ENCODE measurements around the gene FXYD6.

FXYD6 gene

DNA sequence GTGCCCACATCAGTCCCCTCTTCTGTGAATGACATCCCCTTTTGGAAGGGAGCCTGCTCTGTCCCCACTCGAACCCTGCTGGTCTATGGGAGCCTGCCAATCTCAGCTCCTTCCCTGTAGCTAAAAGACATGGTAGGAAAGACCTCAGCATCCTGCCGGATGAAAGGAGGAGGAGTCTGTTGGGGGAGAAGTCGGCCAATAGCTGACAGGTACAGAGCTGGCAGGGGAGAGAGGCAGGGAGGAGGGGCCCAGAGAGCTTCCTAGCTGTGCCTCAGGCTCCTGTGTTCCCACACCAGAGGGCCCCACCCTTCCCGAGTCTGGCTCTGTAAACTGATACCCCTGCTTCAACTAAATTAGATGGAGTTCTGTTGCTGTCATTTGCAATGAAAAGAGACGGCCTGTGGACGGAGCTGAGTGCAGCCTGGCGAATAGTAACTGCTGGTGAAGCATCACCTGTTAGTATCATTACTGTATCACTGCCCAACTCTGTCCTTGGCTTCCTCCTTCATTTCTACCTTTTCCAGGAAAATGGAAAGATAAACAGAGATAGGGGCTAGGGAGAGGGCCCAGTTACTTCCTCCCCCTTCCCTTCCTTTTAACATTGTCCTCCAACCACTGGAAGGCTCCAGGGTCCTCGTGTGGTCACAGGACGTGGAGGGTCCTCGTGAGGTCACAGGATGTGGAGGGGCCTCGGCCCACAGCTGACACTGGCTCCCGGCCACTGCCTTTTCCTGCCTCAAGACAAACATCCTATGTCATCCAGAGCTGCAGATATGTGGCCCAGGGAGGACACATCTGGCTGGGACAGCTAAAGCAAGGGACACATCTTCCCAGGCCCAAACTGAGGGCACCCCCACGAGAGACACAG is 15.1 kb downstream of the FXYD6 start:
- H3K9me3 ChIP-seq (ENCODE audit: control insufficient read depth, insufficient read depth, low read length), result no peaks in the 10 kb centered on the region
- H3K36me3 ChIP-seq (ENCODE audit: insufficient read depth, low read length), result no peaks in the 10 kb centered on the region
- no peak overlapping the region for H3K9ac ChIP-seq (ENCODE audit: low read depth, low read length)
- H3K4me1 ChIP-seq (ENCODE audit: insufficient read depth, low read length), result peaks cover 9% of the 10 kb centered on the region; the same call in 1 of the 2 replicates

DNA sequence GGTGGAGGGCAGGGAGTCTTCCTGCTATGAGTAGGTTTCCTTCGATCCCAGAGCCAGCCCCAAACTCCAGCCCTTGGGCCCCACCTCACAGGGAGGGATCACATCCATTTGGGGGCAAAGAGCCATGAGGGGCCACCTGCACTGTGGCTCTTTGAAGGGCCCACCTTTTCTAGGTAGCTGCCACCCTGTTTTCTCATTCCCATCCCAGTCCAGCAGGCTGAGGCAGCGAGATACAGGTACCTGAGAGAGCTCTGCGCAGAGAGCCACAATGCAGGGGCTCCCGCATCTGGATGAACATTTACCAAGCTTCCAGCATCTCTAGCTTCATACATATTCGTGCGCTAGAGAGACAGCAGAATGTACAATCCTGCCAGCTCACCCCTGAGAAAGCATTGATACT is 16.3 kb downstream of the FXYD6 start:
- peaks cover 15% of the 10 kb centered on the region; the same call in 1 of the 2 replicates for H3K4me1 ChIP-seq (ENCODE audit: insufficient read depth, low read length)
- no peaks in the 10 kb centered on the region for H3K9me3 ChIP-seq (ENCODE audit: control insufficient read depth, insufficient read depth, low read length)
- no peaks in the 10 kb centered on the region for H3K36me3 ChIP-seq (ENCODE audit: insufficient read depth, low read length)
- no peak overlapping the region for H3K9ac ChIP-seq (ENCODE audit: low read depth, low read length)

GRCh38 chr11:117859488-117860112 is 16.9 kb downstream of the FXYD6 start:
- Histone ChIP-seq H3K9ac (ENCODE audit: low read depth, low read length) (no peak overlapping the region), H3K9me3 (ENCODE audit: control insufficient read depth, insufficient read depth, low read length) (no peaks in the 10 kb centered on the region), H3K4me1 (ENCODE audit: insufficient read depth, low read length) (peaks cover 15% of the 10 kb centered on the region; the same call in 1 of the 2 replicates), H3K36me3 (ENCODE audit: insufficient read depth, low read length) (no peaks in the 10 kb centered on the region)

GRCh38 chr11:117859061-117859460 is 17.4 kb downstream of the FXYD6 start:
- no peaks in the 10 kb centered on the region for H3K36me3 ChIP-seq (ENCODE audit: insufficient read depth, low read length)
- H3K9ac ChIP-seq (ENCODE audit: low read depth, low read length), result no peak overlapping the region
- H3K4me1 ChIP-seq (ENCODE audit: insufficient read depth, low read length), result peaks cover 15% of the 10 kb centered on the region; the same call in 1 of the 2 replicates
- H3K9me3 ChIP-seq (ENCODE audit: control insufficient read depth, insufficient read depth, low read length), result no peaks in the 10 kb centered on the region

GRCh38 chr11:117857734-117858414 is 18.6 kb downstream of the FXYD6 start:
- Histone ChIP-seq H3K4me1 (ENCODE audit: insufficient read depth, low read length) (peaks cover 15% of the 10 kb centered on the region; the same call in 1 of the 2 replicates), H3K36me3 (ENCODE audit: insufficient read depth, low read length) (no peaks in the 10 kb centered on the region), H3K9me3 (ENCODE audit: control insufficient read depth, insufficient read depth, low read length) (no peaks in the 10 kb centered on the region), H3K9ac (ENCODE audit: low read depth, low read length) (no peak overlapping the region)

GRCh38 chr11:117855912-117856651 is 20.4 kb downstream of the FXYD6 start:
- no peak overlapping the region for H3K9ac ChIP-seq (ENCODE audit: low read depth, low read length)
- H3K4me1 ChIP-seq (ENCODE audit: insufficient read depth, low read length), result peaks cover 11% of the 10 kb centered on the region
- H3K9me3 ChIP-seq (ENCODE audit: control insufficient read depth, insufficient read depth, low read length), result 0 out of 2 replicates have a peak, but pooled peaks cover 3% of the 10 kb centered on the region
- H3K36me3 ChIP-seq (ENCODE audit: insufficient read depth, low read length), result no peaks in the 10 kb centered on the region

DNA sequence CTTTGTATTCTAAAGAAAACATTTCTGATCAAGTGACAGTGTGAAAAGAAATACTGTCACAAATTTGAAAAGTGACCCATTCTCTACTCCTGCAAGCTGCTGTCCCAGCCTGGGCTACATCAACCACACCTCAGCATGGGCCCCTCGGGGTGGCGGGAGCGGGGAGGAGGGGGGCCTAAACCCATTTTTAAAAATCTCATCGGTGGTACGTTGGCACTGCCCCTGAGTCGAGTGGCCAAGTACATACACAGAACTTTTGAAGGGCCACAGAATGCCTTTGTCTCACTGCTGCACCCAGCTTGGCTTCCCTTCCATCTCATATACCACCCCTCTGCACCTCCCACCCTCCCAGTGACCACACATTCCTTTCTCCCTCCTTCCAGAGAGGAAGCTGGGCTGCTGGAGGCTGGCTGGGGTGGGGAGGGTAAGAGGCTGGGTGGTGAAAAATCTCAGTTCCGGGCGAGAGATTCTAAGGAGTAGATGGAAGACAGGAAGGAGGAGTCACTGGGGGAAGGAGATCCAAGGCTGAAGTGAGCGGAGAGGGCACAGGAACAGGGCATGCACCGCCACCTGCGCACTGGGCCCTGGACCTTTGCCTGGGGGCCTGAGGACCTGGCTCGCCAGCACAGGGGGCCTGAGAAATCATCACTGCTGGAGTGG is 21.1 kb downstream of the FXYD6 start:
- 0 out of 2 replicates have a peak, but pooled peaks cover 3% of the 10 kb centered on the region for H3K9me3 ChIP-seq (ENCODE audit: control insufficient read depth, insufficient read depth, low read length)
- H3K36me3 ChIP-seq (ENCODE audit: insufficient read depth, low read length), result no peaks in the 10 kb centered on the region
- H3K4me1 ChIP-seq (ENCODE audit: insufficient read depth, low read length), result peaks cover 12% of the 10 kb centered on the region
- H3K9ac ChIP-seq (ENCODE audit: low read depth, low read length), result no peak overlapping the region

DNA sequence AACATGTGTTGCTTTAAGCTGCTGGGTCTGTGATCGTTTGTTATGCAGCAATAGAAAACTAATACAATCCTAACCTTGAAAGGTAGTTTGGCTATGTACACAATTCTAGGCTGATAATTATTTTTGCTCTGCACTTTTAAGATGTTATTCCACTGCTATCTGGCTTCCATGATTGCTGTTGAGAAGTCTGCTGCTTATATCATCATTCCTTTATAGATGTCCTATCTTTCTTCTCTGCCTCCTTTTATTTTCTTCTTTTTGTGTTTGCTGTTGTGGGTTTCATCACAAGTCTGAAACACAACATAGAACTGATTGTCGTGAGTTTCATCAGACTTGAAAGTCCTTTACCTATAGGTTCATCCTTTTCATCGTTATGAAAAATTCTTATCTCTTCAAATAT is 24.1 kb downstream of the FXYD6 start:
- no peaks in the 10 kb centered on the region for H3K36me3 ChIP-seq (ENCODE audit: insufficient read depth, low read length)
- no peak overlapping the region for H3K9ac ChIP-seq (ENCODE audit: low read depth, low read length)
- H3K4me1 ChIP-seq (ENCODE audit: insufficient read depth, low read length), result peaks cover 12% of the 10 kb centered on the region
- 0 out of 2 replicates have a peak, but pooled peaks cover 3% of the 10 kb centered on the region for H3K9me3 ChIP-seq (ENCODE audit: control insufficient read depth, insufficient read depth, low read length)

GRCh38 chr11:117851852-117852251 is 24.6 kb downstream of the FXYD6 start:
- H3K4me1 ChIP-seq (ENCODE audit: insufficient read depth, low read length), result peaks cover 12% of the 10 kb centered on the region
- no peak overlapping the region for H3K9ac ChIP-seq (ENCODE audit: low read depth, low read length)
- H3K9me3 ChIP-seq (ENCODE audit: control insufficient read depth, insufficient read depth, low read length), result 0 out of 2 replicates have a peak, but pooled peaks cover 3% of the 10 kb centered on the region
- H3K36me3 ChIP-seq (ENCODE audit: insufficient read depth, low read length), result no peaks in the 10 kb centered on the region

- Histone ChIP-seq H3K9ac (ENCODE audit: low read depth, low read length) (no peak overlapping the region), H3K9me3 (ENCODE audit: control insufficient read depth, insufficient read depth, low read length) (0 out of 2 replicates have a peak, but pooled peaks cover 3% of the 10 kb centered on the region), H3K36me3 (ENCODE audit: insufficient read depth, low read length) (no peaks in the 10 kb centered on the region), H3K4me1 (ENCODE audit: insufficient read depth, low read length) (peaks cover 12% of the 10 kb centered on the region)
These were observed 25.4 kb downstream of the FXYD6 start for GRCh38 chr11:117851106-117851505.

GRCh38 chr11:117849781-117850414 is 26.6 kb downstream of the FXYD6 start:
- Histone ChIP-seq H3K9me3 (ENCODE audit: control insufficient read depth, insufficient read depth, low read length) (0 out of 2 replicates have a peak, but pooled peaks cover 3% of the 10 kb centered on the region), H3K4me1 (ENCODE audit: insufficient read depth, low read length) (peaks cover 6% of the 10 kb centered on the region; the same call in 1 of the 2 replicates), H3K9ac (ENCODE audit: low read depth, low read length) (no peak overlapping the region), H3K36me3 (ENCODE audit: insufficient read depth, low read length) (no peaks in the 10 kb centered on the region)

DNA sequence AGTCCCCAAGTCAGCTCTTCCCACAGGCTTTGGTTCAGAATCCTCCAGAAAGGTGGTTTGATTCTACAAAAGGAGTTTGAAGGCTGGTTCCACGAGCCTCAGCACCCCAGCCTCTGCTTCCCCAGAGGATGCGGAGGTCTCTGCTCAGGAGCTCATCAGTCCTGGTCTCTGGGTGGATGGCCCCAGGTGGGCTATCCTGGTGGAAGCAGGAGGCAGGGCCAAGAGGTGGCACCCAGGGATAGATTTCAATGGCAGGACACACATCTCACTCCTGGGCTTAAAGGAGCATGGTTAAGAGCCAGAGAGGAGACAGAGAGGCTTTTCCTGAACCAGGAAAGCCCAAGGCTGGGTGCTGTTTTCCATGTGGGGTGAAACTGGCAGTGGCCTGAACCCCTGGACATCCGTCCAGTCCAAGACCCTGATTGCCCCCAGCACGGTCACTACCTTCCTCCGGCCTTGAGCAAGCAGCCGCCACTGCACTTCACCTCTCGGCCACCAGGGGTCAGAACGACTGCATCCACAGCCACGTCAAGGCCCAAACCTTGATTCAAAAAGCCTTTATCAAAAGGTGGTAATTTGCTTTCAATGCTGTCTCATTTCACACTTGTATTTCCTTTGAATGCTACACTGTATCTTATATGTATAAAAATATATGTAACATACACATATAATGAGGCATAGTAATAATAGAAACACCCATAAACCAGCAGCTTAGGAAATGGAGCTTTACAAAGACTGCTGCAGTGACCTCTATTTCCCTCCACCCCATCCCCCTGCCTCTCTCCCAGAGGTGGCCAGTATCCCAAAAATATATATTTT is 32.6 kb downstream of the FXYD6 start:
- no peak overlapping the region for H3K9ac ChIP-seq (ENCODE audit: low read depth, low read length)
- H3K4me1 ChIP-seq (ENCODE audit: insufficient read depth, low read length), result 0 out of 2 replicates have a peak, but pooled peaks cover 4% of the 10 kb centered on the region
- no peaks in the 10 kb centered on the region for H3K36me3 ChIP-seq (ENCODE audit: insufficient read depth, low read length)
- H3K9me3 ChIP-seq (ENCODE audit: control insufficient read depth, insufficient read depth, low read length), result no peaks in the 10 kb centered on the region

Data from ES-I3 (cell line).